GM04504 (cell line): ENCODE data around the gene RTP2.
A peak's percentile ranks its signal among the peaks of the same experiment; 100 is the strongest.

Source experiments
- DNase-seq: peaks from one replicate; pipeline ENCODE4 v3.0.0-alpha.2; 2012; ENCODE audit warnings: low read depth

RTP2 gene, protein sequence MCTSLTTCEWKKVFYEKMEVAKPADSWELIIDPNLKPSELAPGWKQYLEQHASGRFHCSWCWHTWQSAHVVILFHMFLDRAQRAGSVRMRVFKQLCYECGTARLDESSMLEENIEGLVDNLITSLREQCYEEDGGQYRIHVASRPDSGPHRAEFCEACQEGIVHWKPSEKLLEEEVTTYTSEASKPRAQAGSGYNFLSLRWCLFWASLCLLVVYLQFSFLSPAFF

GRCh38 chr3:187702507-187703033, at the start of gene RTP2:
Gene RTP2, minus strand, starts transcription at chr3:187702557. Its CDS starts 429 bp downstream, at chr3:187702128.
- DNase-seq = no peak

- no peak for DNase-seq
Measured at GRCh38 chr3:187750513-187751123, 48.3 kb upstream of the RTP2 start.

DNA sequence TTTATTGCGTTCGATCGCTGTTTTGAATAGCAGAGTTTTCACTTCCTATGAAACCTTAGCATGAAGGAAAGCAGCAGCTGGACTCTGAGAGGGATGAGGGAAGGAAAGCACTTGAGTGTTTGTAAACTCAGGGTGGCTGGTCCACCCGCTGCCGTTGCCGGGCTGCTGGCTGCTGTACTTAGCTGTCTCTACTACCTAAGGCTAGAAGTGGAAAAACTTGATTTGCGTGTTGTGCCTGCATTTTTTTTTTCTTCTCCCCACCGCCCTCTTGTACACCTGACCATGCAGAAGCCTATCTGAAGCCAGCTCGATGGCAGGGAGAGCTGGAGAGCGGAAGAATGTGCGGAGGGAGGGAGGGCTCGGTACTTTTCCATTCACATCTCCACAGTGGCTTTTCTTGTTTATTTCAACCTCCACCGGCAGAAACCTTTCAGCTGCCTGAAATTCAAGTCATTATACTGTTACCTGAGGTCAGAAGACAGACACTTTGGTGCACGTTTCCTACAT, 47.7 kb upstream of the RTP2 start:
- no peak for DNase-seq

- no peak for DNase-seq
Measured at GRCh38 chr3:187748050-187748481, 45.7 kb upstream of the RTP2 start.

- no peak for DNase-seq
Measured at GRCh38 chr3:187747506-187747905, 45.1 kb upstream of the RTP2 start.

DNA sequence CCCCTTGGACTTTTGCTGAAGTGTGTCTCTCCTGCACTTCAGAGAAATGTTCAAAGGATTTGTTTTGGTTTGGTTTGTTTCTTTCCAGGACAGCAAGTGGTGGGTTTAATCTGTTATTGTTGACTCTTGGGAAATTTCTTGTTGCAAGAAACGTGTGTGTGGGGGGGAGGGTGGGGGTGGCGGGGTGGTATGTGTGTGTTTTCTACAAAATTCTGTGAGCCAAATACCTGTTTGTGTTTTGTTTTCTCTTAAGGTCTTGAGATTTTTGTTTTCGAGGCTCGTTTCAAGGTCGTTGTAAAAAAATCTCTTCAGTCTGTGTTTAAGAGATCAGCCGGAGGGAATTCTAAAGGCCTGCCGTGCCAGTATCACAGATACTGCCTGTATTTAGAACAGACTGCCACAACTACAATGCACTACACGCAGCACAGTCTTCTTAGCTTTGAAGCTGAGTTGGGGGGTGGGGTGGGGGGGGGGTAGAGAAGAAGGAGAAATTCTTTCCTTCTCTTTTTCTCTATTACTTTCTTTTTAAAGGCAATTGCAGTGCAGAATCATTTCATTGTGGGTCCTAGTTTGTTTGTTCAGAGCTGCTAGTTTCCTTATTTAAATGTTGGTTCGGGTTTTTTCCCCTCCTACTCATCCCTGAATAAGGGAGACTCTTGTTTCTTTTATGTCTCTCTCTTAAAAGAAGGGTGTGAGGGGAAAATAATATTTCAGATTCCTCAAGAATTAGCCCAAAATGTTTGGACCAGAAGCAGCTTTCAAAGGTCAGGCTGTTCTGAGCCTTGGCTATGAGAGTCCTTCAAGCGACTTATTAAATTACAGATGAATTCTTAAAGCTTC, 44.3 kb upstream of the RTP2 start:
- DNase-seq = no peak

GRCh38 chr3:187746059-187746441, 43.7 kb upstream of the RTP2 start:
- DNase-seq = no peak

GRCh38 chr3:187745201-187746058, 43.1 kb upstream of the RTP2 start, which contains the start of gene BCL6:
Gene BCL6, minus strand, starts transcription at chr3:187745468. Its CDS starts 11,775 bp downstream, at chr3:187733693.
- peak; percentile 96 for DNase-seq

- no peak for DNase-seq
Measured at GRCh38 chr3:187744169-187745151, 42.1 kb upstream of the RTP2 start.

DNA sequence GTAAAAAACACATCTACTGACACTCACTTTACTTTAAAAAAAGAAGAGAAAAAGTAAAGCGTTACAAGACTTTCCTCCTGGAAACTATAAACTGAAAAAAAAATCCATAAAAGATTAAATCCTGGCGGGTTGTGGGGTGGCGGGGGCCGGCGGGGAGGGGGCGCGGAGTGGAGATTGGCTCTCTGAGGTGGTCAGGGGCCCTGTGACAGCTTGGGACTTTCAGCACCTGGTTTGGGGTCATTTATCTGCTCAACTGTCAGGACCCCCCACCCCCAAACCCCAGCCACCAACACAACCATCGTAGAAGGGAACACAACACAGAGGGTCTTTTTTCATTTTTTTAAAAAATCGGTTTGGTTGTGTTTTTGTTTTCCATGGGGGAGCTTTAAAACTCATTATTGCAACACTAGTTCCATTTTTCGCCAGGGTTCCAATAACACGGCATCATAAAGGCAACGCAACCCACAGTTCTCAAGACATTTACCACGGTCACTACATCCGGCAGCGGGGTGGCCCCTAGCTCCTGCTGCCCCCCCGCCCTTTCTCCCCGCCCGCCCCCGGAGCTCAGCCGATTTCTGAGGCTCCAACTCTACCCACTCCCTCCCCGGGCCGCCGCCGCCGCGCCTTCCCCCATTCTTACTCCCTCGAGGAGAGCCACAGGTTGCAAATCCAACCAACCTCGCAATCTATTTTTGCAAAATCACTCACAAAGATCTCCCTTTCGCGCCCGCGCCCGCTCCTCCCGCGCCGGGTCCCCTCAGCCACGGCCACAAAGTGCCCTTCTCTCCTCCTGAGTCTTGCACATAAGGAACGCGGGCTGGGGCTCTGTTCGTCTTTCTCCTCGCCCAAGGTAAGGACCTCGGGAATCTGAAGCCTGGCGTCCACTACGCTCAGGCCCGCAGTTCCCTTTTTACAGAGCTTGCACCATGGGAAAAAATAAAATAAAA, 41.1 kb upstream of the RTP2 start:
- no peak for DNase-seq

GRCh38 chr3:187742351-187743171, 40.2 kb upstream of the RTP2 start:
- DNase-seq = no peak

GRCh38 chr3:187741403-187742350, 39.3 kb upstream of the RTP2 start:
- DNase-seq = no peak

DNA sequence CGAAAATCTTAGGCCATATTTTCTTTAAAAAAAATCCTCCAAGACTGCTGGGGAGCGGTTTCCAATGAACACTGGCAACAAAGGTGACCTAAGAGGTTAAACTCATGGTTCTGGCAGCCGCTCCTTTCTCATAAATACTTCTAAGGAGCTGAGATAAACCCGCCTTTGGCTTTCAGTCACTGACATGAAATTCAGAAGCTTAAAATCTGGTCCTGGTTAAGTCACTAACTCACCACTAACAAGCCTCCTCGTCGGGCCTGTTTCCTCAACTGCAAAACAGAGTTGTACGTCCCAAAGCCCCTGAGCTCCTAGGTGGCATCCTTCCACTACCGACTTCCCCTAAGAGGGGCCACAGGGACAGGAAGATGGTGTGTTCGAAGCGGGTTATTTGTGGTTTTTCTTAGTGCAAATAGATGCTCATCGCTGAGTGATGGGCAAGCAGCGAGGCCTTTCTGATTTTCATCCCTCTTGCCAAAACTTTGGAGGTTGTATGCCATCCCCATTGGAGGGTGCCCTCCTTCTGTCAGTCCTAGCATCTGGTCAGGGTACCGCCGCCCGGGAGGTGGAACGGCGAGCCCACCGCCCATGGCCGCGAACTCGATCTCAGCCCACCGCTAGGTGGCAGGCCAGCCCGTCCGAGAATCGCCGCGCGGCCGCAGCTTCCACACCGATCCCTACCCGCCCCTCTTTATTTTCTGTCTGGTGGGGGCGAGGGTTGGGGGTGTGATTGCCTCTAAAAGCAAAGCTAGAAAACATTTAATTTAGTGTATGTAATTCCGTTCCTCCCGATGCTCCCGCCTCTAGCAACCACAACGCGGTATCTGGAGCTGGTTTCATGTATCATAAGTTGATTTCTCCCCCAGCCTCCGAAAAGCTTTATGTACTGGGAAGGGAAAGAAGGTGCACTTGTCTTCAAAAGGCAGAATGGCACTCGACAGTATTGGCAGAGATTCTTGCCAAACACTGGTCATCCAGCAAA, 38.4 kb upstream of the RTP2 start:
- DNase-seq = peak; percentile 87

- DNase-seq = peak; percentile 77
Measured at GRCh38 chr3:187739561-187740332, 37.4 kb upstream of the RTP2 start.

DNA sequence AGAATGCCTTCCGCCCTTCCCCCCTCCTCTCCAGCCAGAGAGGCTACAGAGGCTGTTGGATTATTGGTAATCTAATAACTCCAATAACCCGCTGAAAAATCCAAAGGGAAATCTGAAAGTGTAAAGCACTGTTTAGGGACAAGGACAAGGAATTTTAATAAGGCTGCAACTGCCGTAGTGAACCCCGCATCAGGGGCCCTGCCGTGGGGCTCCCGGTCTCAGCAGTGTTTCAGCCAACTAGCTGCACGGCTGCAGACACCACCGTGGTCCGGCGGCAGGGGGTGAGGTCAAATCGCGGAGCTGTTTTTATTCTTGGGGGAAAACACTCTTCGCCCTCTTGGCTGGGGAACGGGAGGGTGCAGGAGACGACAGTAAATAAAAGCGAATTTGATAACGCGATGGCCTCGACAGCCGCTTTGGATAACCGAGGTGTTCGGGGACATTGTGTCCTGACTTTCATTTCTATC, 36.8 kb upstream of the RTP2 start:
- no peak for DNase-seq
